ENCODE data around the gene SNX25. TPM values are rescaled to one million over a fixed set of nuclear protein-coding genes. Genes with fewer than 3 reads are reported as not detected.
A peak's percentile ranks its signal among the peaks of the same experiment; 100 is the strongest.

Gene SNX25
- polyA plus RNA-seq, 1 of the 3 experiments (the other 2 are of a cell fraction), result 8.5 TPM

- H3K4me3 ChIP-seq (ENCODE audit: low read depth in 2 of 2, low read length in 1 of 2), result no peak overlapping the region
- H3K9ac ChIP-seq, result no peak overlapping the region
- H3F3A ChIP-seq (replicated peaks; ENCODE audit: insufficient read depth), result peaks cover 24% of the 10 kb centered on the region
- no peak overlapping the region for H2AFZ ChIP-seq (ENCODE audit: low read depth)
- ChIA-PET CTCF (no interaction called here), POLR2A (no interaction called here)
- H3K79me2 ChIP-seq (ENCODE audit: insufficient read depth), result peaks cover 14% of the 10 kb centered on the region; the same call in 1 of the 2 replicates
- no peak overlapping the region for H3K4me2 ChIP-seq
- H4K20me1 ChIP-seq (ENCODE audit: insufficient read depth), result no peaks in the 10 kb centered on the region
- H3K9me3 ChIP-seq, result no peaks in the 10 kb centered on the region
- peaks cover 0 to 31% of the 10 kb centered on the region in 2 experiments for H3K36me3 ChIP-seq (replicated peaks in 1 of 2; ENCODE audit: control insufficient read depth in 1 of 2, insufficient read depth in 2 of 2, low read length in 1 of 2)
- 97% methylated on average over 3 of the region's 3 CpGs for WGBS (ENCODE audit: low lambda C conversion rate)
- no peaks in the 10 kb centered on the region for H3K27me3 ChIP-seq (ENCODE audit: insufficient read depth)
- H3K27ac ChIP-seq (ENCODE audit: low read depth in 2 of 2, low read length in 1 of 2), result peak overlapping the region in 1 of 2 experiments; percentile 44; a peak in 1 of 4 replicates
- H3K4me1 ChIP-seq (ENCODE audit: control insufficient read depth in 1 of 2, insufficient read depth in 2 of 2, low read depth in 1 of 2, low read length in 1 of 2), result peaks cover 0 to 2% of the 10 kb centered on the region in 2 experiments; a peak in 1 of 4 replicates
- TF ChIP-seq EP300 (IDR thresholded peaks at IDR 0.05; ENCODE audit: borderline replicate concordance in 1 of 2, low read depth in 1 of 2, low read length in 1 of 2) (no peak), YY1 (IDR thresholded peaks at IDR 0.05; ENCODE audit: low read depth) (no peak)
- TF ChIP-seq, protein P1, sequence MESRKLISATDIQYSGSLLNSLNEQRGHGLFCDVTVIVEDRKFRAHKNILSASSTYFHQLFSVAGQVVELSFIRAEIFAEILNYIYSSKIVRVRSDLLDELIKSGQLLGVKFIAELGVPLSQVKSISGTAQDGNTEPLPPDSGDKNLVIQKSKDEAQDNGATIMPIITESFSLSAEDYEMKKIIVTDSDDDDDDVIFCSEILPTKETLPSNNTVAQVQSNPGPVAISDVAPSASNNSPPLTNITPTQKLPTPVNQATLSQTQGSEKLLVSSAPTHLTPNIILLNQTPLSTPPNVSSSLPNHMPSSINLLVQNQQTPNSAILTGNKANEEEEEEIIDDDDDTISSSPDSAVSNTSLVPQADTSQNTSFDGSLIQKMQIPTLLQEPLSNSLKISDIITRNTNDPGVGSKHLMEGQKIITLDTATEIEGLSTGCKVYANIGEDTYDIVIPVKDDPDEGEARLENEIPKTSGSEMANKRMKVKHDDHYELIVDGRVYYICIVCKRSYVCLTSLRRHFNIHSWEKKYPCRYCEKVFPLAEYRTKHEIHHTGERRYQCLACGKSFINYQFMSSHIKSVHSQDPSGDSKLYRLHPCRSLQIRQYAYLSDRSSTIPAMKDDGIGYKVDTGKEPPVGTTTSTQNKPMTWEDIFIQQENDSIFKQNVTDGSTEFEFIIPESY (IDR thresholded peaks at IDR 0.05; ENCODE audit: borderline replicate concordance, low read depth), result no peak
- H3K9me2 ChIP-seq, result no peaks in the 10 kb centered on the region
- DNase-seq, result no peak
These were observed 123.4 kb downstream of the SNX25 start for GRCh38 chr4:185332575-185333464.

DNA sequence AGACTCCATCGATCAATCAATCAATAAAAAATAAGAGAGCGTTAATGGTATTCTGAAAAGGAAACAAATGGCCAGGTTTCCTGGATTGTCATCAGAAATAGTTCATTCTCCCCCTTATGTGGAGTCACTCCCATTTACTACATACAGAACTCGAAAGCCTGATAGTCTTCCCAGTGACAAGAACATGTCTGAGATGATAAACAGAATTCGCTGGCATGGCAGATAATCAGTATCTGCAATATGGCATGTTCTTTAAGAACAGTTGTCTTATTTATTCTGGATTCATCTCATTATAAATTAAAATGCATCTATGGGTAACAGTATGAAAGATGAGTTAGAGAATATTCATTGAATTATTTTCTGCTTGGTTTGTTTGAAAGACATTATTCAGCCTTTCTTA lies 124.9 kb downstream of the SNX25 start:
- DNase-seq, result no peak
- Histone ChIP-seq H3K79me2 (ENCODE audit: insufficient read depth) (peaks cover 14% of the 10 kb centered on the region; the same call in 1 of the 2 replicates), H2AFZ (ENCODE audit: low read depth) (no peak overlapping the region), H3K9me2 (no peaks in the 10 kb centered on the region), H3K36me3 (replicated peaks in 1 of 2; ENCODE audit: control insufficient read depth in 1 of 2, insufficient read depth in 2 of 2, low read length in 1 of 2) (peaks cover 3 to 40% of the 10 kb centered on the region in 2 experiments), H3K9me3 (no peaks in the 10 kb centered on the region), H3K9ac (no peak overlapping the region), H3K27me3 (ENCODE audit: insufficient read depth) (no peaks in the 10 kb centered on the region), H3F3A (replicated peaks; ENCODE audit: insufficient read depth) (peaks cover 22% of the 10 kb centered on the region), H3K4me2 (no peak overlapping the region), H4K20me1 (ENCODE audit: insufficient read depth) (no peaks in the 10 kb centered on the region), H3K27ac (ENCODE audit: low read depth in 2 of 2, low read length in 1 of 2) (no peak overlapping the region), H3K4me1 (ENCODE audit: control insufficient read depth in 1 of 2, insufficient read depth in 2 of 2, low read depth in 1 of 2, low read length in 1 of 2) (peaks cover 0 to 2% of the 10 kb centered on the region in 2 experiments; a peak in 1 of 4 replicates), H3K4me3 (ENCODE audit: low read depth in 2 of 2, low read length in 1 of 2) (no peak overlapping the region)
- ChIA-PET POLR2A (no interaction called here), CTCF (interaction anchor here (0.6 kb wide), 1 partner anchor 50 kb away, joined by 3 read pairs; no protein-coding TSS in a partner anchor)
- WGBS (ENCODE audit: low lambda C conversion rate), result 100% methylated on average over 4 of the region's 4 CpGs
- TF ChIP-seq, protein P2, sequence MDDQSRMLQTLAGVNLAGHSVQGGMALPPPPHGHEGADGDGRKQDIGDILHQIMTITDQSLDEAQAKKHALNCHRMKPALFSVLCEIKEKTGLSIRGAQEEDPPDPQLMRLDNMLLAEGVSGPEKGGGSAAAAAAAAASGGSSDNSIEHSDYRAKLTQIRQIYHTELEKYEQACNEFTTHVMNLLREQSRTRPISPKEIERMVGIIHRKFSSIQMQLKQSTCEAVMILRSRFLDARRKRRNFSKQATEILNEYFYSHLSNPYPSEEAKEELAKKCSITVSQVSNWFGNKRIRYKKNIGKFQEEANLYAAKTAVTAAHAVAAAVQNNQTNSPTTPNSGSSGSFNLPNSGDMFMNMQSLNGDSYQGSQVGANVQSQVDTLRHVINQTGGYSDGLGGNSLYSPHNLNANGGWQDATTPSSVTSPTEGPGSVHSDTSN (IDR thresholded peaks at IDR 0.05), result no peak
- TF ChIP-seq REST (IDR thresholded peaks at IDR 0.05; ENCODE audit: low read depth, low read length) (no peak), RXRA (IDR thresholded peaks at IDR 0.05; ENCODE audit: borderline replicate concordance, low read depth) (no peak), CHD2 (IDR thresholded peaks at IDR 0.05; ENCODE audit: low read length, partially characterized antibody) (no peak), YY1 (IDR thresholded peaks at IDR 0.05; ENCODE audit: low read depth) (no peak), NFIC (IDR thresholded peaks at IDR 0.05; ENCODE audit: borderline replicate concordance) (no peak), TAF1 (IDR thresholded peaks at IDR 0.05; ENCODE audit: borderline replicate concordance, low read depth, low read length) (no peak), POLR2AphosphoS5 (IDR thresholded peaks at IDR 0.05; ENCODE audit: low read depth, low read length) (no peak), FOXM1 (IDR thresholded peaks at IDR 0.05; ENCODE audit: low read depth) (no peak), JUND (IDR thresholded peaks at IDR 0.05) (no peak), FOSL2 (IDR thresholded peaks at IDR 0.05; ENCODE audit: borderline replicate concordance, low read depth) (no peak), RCOR1 (IDR thresholded peaks at IDR 0.05; ENCODE audit: low read length) (no peak), RAD21 (IDR thresholded peaks at IDR 0.05; ENCODE audit: low read length) (no peak), EZH2phosphoT487 (IDR thresholded peaks at IDR 0.05; ENCODE audit: borderline replicate concordance, low read depth) (no peak)
- TF ChIP-seq, protein P3, sequence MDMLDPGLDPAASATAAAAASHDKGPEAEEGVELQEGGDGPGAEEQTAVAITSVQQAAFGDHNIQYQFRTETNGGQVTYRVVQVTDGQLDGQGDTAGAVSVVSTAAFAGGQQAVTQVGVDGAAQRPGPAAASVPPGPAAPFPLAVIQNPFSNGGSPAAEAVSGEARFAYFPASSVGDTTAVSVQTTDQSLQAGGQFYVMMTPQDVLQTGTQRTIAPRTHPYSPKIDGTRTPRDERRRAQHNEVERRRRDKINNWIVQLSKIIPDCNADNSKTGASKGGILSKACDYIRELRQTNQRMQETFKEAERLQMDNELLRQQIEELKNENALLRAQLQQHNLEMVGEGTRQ (IDR thresholded peaks at IDR 0.05; ENCODE audit: borderline replicate concordance, low read depth, low read length), result no peak
- TF ChIP-seq, protein P4, sequence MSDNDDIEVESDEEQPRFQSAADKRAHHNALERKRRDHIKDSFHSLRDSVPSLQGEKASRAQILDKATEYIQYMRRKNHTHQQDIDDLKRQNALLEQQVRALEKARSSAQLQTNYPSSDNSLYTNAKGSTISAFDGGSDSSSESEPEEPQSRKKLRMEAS (IDR thresholded peaks at IDR 0.05; ENCODE audit: low read depth), result no peak
